Suprapubic skin (tissue), 3 donors: ENCODE results near the gene NTF4.

Source experiments
- EP300 ChIP-seq: sonication (generic); formaldehyde crosslinking; IDR thresholded peaks from one replicate; pipeline ENCODE4 v1.6.1; 2017; ENCODE audit warnings: antibody characterized with exemption
- POLR2A ChIP-seq, 2 donors: fragments of 450-650 bp; IDR thresholded peaks; one replicate each; pipeline ENCODE4 v1.6.1; 2017; ENCODE audit warnings: antibody characterized with exemption in 2 of 2, mild to moderate bottlenecking in 2 of 2, moderate library complexity in 2 of 2
- TF ChIP-seq, protein P1 (sequence below), 2 donors: fragments of 200-600 bp in 1 of 2; fragments of 450-650 bp in 1 of 2; sonication (generic) in 1 of 2; IDR thresholded peaks; one replicate each; pipeline ENCODE4 v1.5.1; 2016 to 2019; ENCODE audit warnings: antibody characterized with exemption in 2 of 2, mild to moderate bottlenecking in 1 of 2, moderate library complexity in 1 of 2

DNA sequence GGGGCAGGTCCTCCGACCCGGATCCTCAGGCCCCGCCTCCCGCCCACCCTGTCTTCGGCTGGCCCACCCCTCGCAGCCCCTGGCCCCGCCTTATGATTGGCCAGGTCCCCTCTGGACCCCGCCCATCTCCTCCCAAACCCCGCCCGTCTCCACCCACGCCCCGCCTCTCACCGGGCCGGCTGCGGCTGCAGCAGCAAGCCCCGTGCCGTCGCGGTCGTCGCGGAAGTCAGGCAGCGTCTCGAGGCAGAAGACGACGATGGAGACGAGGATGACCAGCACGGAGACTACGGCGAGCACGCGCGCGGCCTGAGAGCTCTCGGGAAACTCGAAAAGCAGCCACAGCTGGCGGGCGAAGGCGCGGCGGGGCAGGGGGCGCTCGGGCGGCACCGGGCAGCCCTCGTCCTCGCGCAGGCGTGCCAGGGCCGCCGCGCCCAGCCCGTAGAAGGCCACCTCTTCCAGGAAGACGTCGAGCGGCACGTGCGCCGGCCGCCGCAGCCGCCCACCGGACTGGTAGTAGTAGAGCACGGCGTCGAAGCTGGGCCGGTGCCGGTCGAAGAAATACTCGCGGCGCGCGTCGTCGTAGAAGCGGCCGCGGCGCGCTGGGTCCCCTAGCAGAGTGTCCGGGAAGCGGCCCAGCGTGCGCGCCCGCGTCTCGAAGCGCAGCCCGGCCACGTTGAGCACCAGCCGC is 7.4 kb upstream of the NTF4 start:
- TF ChIP-seq POLR2A (IDR thresholded peaks at IDR 0.05), result no peak
- TF ChIP-seq, protein P1, sequence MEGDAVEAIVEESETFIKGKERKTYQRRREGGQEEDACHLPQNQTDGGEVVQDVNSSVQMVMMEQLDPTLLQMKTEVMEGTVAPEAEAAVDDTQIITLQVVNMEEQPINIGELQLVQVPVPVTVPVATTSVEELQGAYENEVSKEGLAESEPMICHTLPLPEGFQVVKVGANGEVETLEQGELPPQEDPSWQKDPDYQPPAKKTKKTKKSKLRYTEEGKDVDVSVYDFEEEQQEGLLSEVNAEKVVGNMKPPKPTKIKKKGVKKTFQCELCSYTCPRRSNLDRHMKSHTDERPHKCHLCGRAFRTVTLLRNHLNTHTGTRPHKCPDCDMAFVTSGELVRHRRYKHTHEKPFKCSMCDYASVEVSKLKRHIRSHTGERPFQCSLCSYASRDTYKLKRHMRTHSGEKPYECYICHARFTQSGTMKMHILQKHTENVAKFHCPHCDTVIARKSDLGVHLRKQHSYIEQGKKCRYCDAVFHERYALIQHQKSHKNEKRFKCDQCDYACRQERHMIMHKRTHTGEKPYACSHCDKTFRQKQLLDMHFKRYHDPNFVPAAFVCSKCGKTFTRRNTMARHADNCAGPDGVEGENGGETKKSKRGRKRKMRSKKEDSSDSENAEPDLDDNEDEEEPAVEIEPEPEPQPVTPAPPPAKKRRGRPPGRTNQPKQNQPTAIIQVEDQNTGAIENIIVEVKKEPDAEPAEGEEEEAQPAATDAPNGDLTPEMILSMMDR (IDR thresholded peaks at IDR 0.05), result no peak
- no peak for TF ChIP-seq EP300
